Esophagus muscularis mucosa (tissue), 3 donors: ENCODE results near the gene ROBO2.

Experiments used
- POLR2A ChIP-seq: fragments of 450-650 bp; IDR thresholded peaks from one replicate; pipeline ENCODE4 v1.6.1; 2017; ENCODE audit warnings: antibody characterized with exemption, moderate library complexity, mild to moderate bottlenecking, low read depth
- TF ChIP-seq, protein P1 (sequence below), 3 experiments: fragments of 200-600 bp in 2 of 3; fragments of 450-650 bp in 1 of 3; sonication (generic) in 2 of 3; IDR thresholded peaks; one replicate each; pipeline ENCODE4 v1.5.1; 2017 to 2019; ENCODE audit warnings: antibody characterized with exemption in 3 of 3, mild to moderate bottlenecking in 2 of 3, moderate library complexity in 1 of 3

DNA sequence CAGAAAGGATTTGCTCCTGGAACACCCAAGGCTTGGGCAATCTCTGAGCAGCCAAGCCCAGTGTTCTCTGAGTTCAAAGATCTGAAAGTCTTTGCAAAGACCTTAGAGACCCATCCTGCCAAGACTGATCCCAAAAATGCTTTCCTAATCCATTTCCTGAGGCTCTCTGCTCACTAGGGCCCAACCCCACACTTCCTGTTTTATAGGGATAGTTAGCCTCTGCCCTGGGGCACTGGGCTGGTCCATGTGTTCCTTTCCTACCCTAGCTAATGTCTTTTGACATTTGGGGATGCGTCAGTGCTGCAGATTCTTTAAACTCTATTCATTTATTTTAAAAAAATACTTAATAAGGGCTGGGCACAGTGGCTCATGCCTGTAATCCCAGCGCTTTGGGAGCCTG, 372.7 kb downstream of the ROBO2 start:
- TF ChIP-seq, protein P1, sequence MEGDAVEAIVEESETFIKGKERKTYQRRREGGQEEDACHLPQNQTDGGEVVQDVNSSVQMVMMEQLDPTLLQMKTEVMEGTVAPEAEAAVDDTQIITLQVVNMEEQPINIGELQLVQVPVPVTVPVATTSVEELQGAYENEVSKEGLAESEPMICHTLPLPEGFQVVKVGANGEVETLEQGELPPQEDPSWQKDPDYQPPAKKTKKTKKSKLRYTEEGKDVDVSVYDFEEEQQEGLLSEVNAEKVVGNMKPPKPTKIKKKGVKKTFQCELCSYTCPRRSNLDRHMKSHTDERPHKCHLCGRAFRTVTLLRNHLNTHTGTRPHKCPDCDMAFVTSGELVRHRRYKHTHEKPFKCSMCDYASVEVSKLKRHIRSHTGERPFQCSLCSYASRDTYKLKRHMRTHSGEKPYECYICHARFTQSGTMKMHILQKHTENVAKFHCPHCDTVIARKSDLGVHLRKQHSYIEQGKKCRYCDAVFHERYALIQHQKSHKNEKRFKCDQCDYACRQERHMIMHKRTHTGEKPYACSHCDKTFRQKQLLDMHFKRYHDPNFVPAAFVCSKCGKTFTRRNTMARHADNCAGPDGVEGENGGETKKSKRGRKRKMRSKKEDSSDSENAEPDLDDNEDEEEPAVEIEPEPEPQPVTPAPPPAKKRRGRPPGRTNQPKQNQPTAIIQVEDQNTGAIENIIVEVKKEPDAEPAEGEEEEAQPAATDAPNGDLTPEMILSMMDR (IDR thresholded peaks at IDR 0.05) = no peak
- TF ChIP-seq POLR2A = no peak
